HK-2 (cell line): ENCODE data around the gene PTGES3.
"Not testable (repeated sequence)": the region's sequence is repeated elsewhere in the genome, so short reads cannot be mapped to it uniquely, and the experiment has no call there.

Source experiments
- DNase-seq: peaks from one replicate; pipeline ENCODE4 v3.0.0-alpha.2; 2018; ENCODE audit not compliant: unreplicated experiment

PTGES3 gene

GRCh38 chr12:56709759-56710376, 21.8 kb upstream of the PTGES3 start:
- DNase-seq = no peak

GRCh38 chr12:56704522-56704921, 16.4 kb upstream of the PTGES3 start:
- DNase-seq = not testable (repeated sequence)

DNA sequence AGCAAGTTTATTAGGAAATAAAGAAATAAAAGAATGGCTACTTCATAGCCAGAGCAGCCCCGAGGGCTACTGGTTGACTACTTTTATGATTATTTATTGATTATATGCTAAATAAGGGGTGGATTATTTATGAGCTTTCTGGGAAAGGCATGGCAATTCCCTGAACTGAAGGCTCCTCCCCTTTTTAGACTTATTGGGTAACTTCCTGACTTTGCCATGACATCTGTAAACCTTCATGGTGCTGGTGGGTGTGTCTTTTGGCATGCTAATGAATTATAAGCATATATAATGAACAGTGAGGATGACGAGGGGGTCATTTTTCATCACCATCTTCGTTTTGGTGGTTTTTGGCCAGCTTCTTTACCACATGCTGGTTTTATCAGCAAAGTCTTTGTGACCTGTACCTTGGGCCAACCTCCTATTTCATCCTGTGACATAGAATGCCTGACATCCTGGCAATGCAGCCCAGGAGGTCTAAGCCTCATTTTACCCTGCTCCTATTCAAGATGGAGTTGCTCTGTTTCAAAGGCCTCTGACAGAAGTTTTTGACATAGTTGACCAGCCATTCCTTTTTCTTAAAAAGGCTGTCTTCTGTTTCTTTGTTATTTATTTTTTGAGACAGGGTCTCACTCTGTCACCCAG, 11.1 kb upstream of the PTGES3 start:
- no peak for DNase-seq

DNA sequence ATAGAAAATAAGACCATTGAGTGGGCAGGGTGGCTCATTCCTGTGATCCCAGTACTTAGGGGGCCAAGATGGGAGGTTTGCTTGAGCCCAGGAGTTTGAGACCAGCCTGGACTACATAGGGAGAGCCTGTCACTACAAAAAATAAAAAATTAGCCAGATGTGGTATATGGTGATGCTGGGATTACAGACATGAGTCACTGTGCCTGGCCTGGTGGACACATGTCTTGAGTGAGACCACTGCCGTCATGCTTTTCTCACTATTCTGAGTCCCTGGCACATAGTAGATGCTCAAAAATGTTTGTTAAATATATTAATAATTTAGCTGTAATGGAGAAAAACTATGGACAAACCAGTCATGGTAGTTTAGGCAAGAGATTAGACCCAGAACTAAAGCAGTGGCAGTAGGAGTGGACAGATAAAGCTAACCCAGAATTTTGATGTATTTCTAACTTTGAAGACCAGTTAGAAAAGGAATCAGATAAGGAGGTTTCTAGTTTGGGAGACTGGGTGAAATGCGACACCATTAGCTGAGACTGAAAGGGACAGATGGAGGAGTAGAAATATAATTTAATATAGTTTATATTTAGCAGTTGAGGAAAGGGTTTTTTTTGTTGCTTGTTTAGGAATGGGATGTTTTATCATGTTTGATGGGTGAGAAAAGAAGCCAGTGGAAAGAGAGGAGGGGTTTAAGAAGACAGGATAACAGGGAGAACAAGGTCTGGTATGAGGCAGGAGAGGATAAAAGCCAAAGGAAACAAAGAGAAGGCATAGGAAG, 7.4 kb upstream of the PTGES3 start:
- no peak for DNase-seq

DNA sequence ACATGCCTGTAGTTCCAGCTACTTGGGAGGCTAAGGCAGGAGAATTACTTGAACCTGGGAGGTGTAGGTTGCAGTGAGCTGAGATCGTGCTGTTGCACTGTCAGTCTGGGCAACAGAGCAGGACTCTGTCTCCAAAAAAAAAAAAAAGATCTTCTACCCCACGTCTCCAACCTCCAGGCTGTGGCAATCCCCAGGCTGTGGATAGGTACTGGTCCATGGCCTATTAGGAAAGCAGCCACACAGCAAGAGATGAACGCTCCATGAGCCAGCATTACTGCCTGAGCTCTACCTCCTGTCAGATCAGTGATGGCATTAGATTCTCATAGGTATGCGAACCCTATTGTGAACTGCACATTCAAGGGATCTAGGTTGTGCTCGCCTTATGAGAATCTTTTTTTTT, 6.1 kb upstream of the PTGES3 start:
- DNase-seq = no peak

DNA sequence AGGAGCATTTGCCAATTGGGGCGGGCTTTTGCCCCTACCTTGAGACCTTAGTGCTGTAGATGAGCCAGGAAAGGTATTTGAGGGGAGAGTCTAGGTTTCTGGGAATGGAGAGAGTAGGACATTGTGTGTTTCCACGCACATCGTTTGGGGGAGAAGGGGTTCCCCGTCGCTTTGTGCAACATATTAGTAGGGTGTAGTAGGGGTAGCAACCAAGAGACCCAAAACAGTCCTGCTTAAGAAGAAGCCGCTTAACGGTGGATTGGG, 694 bp upstream of the PTGES3 start:
- DNase-seq = no peak

DNA sequence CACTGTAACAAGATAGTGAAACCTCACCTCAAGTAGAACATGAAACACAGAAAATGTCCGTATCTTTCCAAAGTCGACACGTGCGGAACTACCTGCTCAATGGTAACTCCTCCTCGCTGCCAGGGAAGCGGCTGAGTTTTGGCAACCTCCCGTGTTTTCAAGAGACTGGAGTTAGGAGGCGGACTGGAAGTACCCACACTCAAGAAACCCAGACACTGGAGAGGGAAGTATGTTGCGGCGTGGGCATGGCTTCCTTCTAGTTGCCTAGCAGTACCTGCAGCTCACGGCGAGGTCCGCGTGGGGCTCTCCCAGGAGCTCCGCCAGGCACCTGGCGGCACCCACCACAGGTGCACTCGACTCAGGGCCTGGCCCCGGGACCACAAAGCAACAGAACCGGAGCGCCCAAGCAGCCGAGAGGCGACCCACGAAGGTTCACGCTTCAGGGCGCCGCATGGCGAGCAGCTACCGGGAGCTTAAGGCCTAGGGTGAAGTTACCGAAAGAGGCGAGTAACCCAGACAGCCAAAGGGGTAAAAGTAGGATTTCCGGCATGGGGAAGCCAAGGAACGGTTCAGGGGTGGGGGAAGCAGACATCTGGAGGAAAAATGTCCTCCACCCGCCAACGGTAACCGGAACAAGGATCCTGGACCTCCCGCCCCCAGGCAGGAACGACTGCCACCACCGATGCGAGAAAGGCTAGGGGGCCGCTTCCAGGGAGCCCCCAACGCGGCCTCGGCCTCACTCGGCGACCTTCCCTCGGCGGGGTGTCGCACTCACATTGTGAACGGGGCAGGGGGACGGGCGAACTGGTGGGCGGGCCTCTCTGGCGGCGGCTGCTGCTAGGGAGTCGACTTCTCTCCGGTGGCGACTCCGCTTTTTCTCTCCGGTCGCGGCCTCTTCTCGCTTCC, 608 bp downstream of the PTGES3 start:
- DNase-seq = peak; percentile 55

DNA sequence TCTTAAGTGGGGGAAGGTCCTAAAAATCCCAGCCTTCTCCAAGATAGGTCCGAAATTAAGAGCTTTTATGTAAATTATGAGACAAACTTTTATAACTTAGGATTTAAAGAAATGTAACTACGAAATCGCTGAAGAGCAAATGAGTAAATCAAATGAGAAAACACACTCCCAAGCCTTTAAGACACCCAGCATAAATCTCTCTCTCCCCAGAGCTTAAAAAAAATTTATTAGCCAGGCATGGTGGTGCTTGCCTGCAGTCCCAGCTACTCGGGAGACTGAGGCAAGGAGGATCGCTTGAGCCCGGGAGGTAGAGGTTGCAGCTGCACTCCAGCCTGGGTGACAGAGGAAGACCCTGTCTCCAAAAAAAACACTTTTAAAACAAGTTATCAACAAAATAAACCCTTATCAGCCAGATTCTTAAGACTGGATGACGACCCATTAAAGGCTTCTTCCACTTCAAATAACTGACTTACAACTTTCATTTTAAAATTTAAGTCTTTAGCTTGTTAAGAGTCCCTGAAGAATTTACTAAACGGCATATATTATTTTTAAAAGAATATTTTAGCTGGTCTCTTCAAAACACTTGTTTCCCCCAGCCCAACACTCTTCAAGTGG, 3.2 kb downstream of the PTGES3 start:
- no peak for DNase-seq

DNA sequence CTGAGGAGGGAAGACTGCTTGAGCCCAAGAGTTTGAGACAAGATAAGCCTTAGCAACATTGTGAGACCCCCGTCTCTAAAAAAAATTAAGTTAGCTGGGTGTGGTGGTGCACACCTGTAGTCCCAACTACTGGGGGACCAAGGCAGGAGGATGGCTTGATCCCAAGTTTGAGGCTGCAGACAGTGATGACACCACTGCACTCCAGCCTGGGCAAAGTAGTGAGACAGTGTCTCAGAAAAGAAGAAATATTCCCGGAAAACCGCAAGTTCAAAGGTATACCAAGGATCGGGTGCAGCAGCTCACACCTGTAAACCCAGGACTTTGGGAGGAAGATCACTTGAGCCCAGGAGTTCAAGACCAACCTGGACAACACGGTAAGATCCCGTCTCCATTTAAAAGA, 5.8 kb downstream of the PTGES3 start:
- DNase-seq = no peak

DNA sequence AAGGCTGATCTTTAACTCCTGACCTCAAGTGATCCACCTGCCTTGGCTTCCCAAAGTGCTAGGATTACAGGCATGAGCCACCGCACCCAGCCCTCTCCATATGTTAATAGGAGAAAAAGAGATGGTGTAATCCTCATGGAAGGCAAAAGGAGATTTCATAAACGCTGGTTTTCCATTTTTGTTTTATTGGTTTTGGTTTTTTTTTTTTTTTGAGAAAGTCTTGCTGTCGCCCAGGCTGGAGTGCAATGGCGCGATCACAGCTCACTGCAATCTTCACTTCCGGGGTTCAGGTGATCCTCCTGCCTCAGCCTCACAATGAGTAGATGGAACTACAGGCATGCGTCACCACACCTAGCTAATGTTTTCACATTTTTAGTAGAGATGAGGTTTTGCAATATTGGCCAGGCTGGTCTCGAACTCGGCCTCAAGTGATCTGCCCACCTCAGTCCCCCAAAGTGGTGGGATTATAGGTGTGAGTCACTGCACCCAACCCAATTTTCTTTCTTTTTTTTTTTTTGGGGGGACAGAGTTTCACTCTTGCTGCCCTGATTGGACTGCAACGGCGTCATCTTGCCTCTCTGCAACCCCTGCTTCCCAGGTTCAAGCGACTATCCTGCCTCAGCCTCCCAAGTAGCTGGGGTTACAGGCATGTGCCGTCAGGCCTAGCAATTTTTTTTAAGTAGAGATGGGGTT, 8.1 kb downstream of the PTGES3 start:
- no peak for DNase-seq

DNA sequence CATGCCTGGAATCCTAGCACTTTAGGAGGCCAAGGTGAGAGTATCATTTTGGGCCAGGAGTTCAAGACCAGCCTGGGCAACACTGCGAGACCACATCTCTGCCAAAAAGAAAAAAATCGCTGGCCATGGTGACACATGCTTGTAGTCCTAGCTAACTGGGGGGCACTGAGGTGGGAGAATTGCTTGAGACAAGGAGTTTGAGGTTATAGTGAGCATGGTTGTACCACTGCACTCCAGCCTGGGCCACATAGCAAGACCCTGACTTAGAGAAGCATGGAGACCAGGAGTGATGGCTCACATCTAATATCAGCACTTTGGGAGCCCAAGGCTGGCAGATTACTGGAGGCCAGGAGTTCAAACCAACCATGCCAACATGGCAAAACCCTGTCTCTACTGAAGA, 9.2 kb downstream of the PTGES3 start:
- DNase-seq = no peak

DNA sequence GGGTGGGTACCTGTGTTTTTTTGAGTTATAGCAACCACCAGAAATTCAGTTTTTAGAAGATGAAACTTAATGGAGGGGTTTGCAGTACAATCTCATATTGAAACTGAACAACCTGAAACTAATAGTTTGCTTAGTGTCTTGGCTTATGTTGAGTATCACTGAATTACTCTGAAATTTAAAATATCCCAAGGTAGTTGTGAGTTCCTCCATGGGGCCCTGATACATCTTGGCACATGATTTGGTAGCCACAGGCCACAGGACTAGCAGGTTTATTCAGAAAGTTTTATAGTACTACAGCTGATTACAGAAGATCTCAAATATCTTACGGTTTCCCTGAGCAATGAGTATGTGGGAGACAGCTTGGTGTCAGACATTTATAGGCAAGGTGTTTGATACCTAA, 10.4 kb downstream of the PTGES3 start:
- no peak for DNase-seq

DNA sequence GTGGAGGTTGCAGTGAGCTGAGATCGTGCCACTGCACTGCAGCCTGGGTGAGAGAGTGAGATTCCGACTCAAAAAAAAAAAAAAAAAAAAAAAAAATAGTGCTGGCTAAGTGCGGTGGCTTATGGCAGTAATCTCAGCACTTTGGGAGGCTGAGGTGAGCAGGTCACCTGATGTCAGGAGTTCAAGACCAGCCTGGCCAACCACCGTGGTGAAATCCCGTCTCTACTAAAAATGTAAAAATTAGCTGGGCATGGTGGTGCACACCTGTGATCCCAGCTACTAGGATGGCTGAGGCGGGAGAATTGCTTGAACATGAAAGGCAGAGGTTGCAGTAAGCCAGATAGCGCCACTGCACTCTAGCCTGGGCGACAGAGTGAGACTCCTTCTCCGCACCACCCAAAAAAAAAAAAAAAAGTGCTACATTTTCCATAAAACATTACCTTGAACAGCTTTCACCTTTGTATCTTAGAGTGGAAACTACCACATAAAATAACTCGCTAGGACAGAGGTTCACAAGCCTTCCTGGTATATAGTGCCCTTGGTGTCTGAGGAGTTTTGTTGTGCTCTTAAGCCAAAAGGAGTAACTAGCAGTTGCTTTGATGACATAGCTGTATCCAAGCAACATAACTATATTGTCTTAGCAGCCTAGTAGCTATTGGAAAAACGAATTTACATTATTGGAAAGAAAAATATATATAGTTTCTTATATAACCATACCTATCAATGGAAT, 11.1 kb downstream of the PTGES3 start:
- no peak for DNase-seq

DNA sequence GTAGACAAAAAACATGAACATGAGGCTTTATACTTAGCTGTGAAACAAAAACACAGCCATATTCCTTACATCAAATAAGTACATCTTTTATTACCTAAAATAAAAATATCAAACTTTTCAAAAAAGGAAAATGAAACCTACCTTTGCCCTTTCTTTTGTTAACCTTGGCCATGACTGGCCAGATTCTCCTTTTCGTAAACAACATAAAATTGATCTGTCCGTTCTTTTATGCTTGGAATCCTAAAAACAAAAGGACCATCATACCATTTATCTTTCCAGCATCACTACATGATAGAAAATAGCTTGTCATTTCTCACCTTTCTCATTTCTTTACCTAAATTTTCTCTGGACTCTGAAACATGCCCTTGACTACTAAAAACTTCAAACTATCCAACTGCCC, 16.5 kb downstream of the PTGES3 start:
- DNase-seq = no peak

DNA sequence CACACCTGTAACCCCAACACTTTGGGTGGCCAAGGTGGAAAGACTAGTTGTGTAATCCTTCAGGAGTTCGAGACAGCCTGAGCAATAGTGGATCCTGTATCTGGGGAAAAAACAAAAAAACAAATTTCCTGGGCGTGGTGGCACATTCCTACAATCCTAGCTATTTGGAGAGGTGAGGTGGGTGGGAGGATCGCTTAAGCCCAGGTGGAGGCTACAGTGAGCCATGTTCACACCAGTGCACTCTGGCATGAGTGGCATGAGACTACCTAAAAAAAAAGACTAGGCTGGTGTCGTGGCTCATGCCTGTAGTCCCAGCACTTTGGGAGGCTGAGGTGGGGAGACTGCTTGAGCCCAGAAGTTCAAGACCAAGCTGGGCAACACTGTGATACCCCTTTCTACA, 17.2 kb downstream of the PTGES3 start:
- DNase-seq = no peak

DNA sequence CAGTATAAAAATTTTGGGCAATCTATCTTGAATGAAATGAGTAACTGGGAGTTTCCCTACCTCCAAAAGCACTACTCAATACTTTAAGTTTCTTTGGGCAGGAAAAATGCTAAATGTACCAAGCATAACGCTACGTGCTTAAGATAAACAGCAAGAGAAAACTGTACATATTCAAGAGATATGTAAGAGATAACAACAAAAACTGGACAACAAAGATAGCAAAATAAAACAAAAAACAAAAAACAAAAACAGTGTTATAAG, 20.0 kb downstream of the PTGES3 start:
- DNase-seq = no peak

DNA sequence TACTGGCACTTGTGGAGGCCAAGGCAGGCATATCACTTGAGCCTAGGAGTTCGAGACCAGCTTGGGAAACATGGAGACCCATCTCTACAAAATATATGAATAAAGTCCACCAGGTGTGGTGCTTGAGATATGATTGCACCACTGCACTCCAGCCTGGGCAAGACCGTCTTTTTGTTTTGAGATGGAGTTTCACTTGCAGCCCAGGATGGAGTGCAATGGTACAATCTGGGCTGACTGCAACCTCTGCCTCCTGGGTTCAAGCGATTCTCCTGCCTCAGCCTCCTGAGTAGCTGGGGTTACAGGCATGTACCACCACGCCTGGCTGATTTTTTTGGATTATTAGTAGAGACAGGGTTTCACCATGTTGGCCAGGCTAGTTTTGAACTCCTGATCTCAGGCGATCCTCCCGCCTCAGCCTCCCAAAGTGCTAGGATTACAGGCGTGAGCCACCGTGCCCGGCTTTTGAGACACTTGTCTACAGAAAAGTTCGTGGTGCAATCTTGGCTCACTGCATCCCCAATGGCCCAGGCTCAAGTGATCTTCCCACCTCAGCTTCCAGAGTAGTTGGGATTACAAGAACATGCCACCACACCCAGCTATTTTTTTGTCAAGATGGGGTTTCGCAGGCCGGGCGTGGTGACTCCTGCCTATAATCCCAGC, 26.0 kb downstream of the PTGES3 start:
- DNase-seq = no peak

DNA sequence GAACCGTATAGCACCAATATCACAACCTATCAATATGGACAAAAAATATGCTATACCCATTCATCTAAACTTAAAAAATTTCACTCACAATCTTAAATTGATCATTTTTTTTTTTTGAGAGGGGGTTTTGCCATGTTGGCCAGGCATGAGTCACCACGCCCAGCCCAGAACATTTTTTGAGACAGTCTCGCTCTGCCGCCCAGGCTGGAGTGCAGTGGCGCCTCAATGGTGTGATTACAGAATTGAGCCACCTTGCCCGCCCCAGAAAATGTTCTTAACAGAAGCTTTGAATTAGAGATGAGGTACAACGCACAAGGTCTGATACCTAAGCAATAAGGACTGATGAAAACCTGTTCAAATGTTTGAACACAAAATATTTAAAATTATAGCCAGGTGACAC, 26.5 kb downstream of the PTGES3 start:
- peak; percentile 43 for DNase-seq

GRCh38 chr12:56658921-56659320, 29.2 kb downstream of the PTGES3 start:
- no peak for DNase-seq
